GM21723 (cell line): ENCODE data around the gene TNNT1.
"Not testable (repeated sequence)": the region's sequence is repeated elsewhere in the genome, so short reads cannot be mapped to it uniquely, and the experiment has no call there.

Source experiments
- ATAC-seq: cut with Tn5 transposase; IDR thresholded peaks from one replicate; pipeline ENCODE4 v1.9.1; 2021; ENCODE audit warnings: mild to moderate bottlenecking, moderate library complexity; ENCODE audit not compliant: unreplicated experiment

The TNNT1 gene

GRCh38 chr19:55112777-55113569, 36.0 kb downstream of the TNNT1 start:
- no peak for ATAC-seq

- ATAC-seq: no peak
Measured at GRCh38 chr19:55112246-55112776, 36.7 kb downstream of the TNNT1 start.

GRCh38 chr19:55111238-55111831, 37.7 kb downstream of the TNNT1 start:
- no peak for ATAC-seq

GRCh38 chr19:55109527-55110291, 39.3 kb downstream of the TNNT1 start:
- no peak for ATAC-seq

- not testable (repeated sequence) for ATAC-seq
Measured at GRCh38 chr19:55107252-55107651, 41.8 kb downstream of the TNNT1 start.

- ATAC-seq: no peak
Measured at GRCh38 chr19:55106591-55106990, 42.4 kb downstream of the TNNT1 start.

GRCh38 chr19:55105237-55105636, 43.8 kb downstream of the TNNT1 start:
- ATAC-seq: no peak

GRCh38 chr19:55103190-55103589, 45.8 kb downstream of the TNNT1 start:
- no peak for ATAC-seq

GRCh38 chr19:55101261-55101660, 47.7 kb downstream of the TNNT1 start:
- ATAC-seq: no peak

- ATAC-seq: no peak
Measured at GRCh38 chr19:55099557-55100506, 49.2 kb downstream of the TNNT1 start.

- no peak for ATAC-seq
Measured at GRCh38 chr19:55098716-55099556, 50.1 kb downstream of the TNNT1 start.

GRCh38 chr19:55097864-55098715, 50.9 kb downstream of the TNNT1 start:
- no peak for ATAC-seq

- no peak for ATAC-seq
Measured at GRCh38 chr19:55096061-55096701, 52.8 kb downstream of the TNNT1 start.

GRCh38 chr19:55095260-55096060, 53.5 kb downstream of the TNNT1 start:
- ATAC-seq: no peak

- ATAC-seq: no peak
Measured at GRCh38 chr19:55094456-55095259, 54.3 kb downstream of the TNNT1 start.
